CD4-positive, CD25-positive, alpha-beta regulatory T cell (primary cell): ENCODE results near the gene GAL3ST1. TPM values are rescaled to one million over a fixed set of nuclear protein-coding genes. Genes with fewer than 3 reads are reported as not detected.
"Not testable (repeated sequence)": the region's sequence is repeated elsewhere in the genome, so short reads cannot be mapped to it uniquely, and the experiment has no call there.

Experiments used
- ATAC-seq, 2 donors: fragments of 150-1000 bp; cut with Tn5 transposase; one replicate each; pipeline ENCODE4 v1.10.0; 2021; ENCODE audit warnings: low read depth in 2 of 2, moderate number of reproducible peaks in 2 of 2, moderate library complexity in 1 of 2
- DNase-seq, 3 donors: peaks; one replicate each; pipeline versions ENCODE4 v3.0.0 to v3.0.0-alpha.2; 2012 to 2022; ENCODE audit warnings: mixed read lengths in 1 of 3
- H3K27ac ChIP-seq: one replicate; pipeline ENCODE4 v1.7.0; 2013; ENCODE audit warnings: mild to moderate bottlenecking, low read length; ENCODE audit not compliant: insufficient read depth, poor library complexity, severe bottlenecking
- H3K27me3 ChIP-seq: one replicate; pipeline ENCODE4 v1.7.0; 2013; ENCODE audit warnings: low read length; ENCODE audit not compliant: control insufficient read depth, insufficient read depth
- H3K36me3 ChIP-seq: one replicate; pipeline ENCODE4 v1.7.0; 2013; ENCODE audit warnings: mild to moderate bottlenecking, low read length, moderate library complexity; ENCODE audit not compliant: control insufficient read depth, insufficient read depth
- H3K4me1 ChIP-seq: 2 replicates; pipeline ENCODE4 v1.7.0; 2013; ENCODE audit warnings: mild to moderate bottlenecking, low read length; ENCODE audit not compliant: insufficient read depth, control insufficient read depth, poor library complexity, severe bottlenecking
- H3K4me3 ChIP-seq: one replicate; pipeline ENCODE4 v1.7.0; 2013; ENCODE audit warnings: low read depth, mild to moderate bottlenecking, low read length, moderate library complexity
- H3K9me3 ChIP-seq, 2 experiments: 1 replicate in 1 of 2; 2 replicates in 1 of 2; pipeline ENCODE4 v1.7.0; 2013; ENCODE audit warnings: low read length in 2 of 2, mild to moderate bottlenecking in 1 of 2, moderate library complexity in 1 of 2; ENCODE audit not compliant: control insufficient read depth in 2 of 2
- H3K27ac Mint-ChIP-seq, 3 donors: one replicate each; pipeline ENCODE4 v1.8.0; 2020 to 2022; ENCODE audit warnings: mild to moderate bottlenecking in 3 of 3, mixed read lengths in 3 of 3, moderate library complexity in 2 of 3
- H3K27me3 Mint-ChIP-seq: one replicate; pipeline ENCODE4 v1.8.0; 2022; ENCODE audit warnings: mild to moderate bottlenecking, mixed read lengths
- H3K36me3 Mint-ChIP-seq: one replicate; pipeline ENCODE4 v1.8.0; 2020; ENCODE audit warnings: mixed read lengths
- H3K4me1 Mint-ChIP-seq, 4 donors: one replicate each; pipeline ENCODE4 v1.8.0; 2020 to 2022; ENCODE audit warnings: mixed read lengths in 4 of 4, mild to moderate bottlenecking in 1 of 4
- H3K4me3 Mint-ChIP-seq, 4 donors: one replicate each; pipeline ENCODE4 v1.8.0; 2020 to 2022; ENCODE audit warnings: mild to moderate bottlenecking in 4 of 4, mixed read lengths in 4 of 4, moderate library complexity in 3 of 4
- H3K9me3 Mint-ChIP-seq, 7 donors: one replicate each; pipeline ENCODE4 v1.8.0; 2020 to 2022; ENCODE audit warnings: mixed read lengths in 7 of 7, mild to moderate bottlenecking in 3 of 7, moderate library complexity in 2 of 7
- polyA plus RNA-seq, 4 donors: library from polyadenylated mRNA; unstranded; fragments of 300-500 nt; fragmentation: Illumina TruSeq; gene quantifications; one replicate each; pipeline ENCODE4 v1.2.3, GENCODE V29; 2021
- total RNA-seq: library from RNA; stranded (reverse); gene quantifications from one replicate; pipeline ENCODE4 v1.2.3, GENCODE V29; 2022

The GAL3ST1 gene
- total and polyA plus RNA-seq, 5 donors from 2014 or later, result 0.44 to 0.49 TPM; not detected in 3

DNA sequence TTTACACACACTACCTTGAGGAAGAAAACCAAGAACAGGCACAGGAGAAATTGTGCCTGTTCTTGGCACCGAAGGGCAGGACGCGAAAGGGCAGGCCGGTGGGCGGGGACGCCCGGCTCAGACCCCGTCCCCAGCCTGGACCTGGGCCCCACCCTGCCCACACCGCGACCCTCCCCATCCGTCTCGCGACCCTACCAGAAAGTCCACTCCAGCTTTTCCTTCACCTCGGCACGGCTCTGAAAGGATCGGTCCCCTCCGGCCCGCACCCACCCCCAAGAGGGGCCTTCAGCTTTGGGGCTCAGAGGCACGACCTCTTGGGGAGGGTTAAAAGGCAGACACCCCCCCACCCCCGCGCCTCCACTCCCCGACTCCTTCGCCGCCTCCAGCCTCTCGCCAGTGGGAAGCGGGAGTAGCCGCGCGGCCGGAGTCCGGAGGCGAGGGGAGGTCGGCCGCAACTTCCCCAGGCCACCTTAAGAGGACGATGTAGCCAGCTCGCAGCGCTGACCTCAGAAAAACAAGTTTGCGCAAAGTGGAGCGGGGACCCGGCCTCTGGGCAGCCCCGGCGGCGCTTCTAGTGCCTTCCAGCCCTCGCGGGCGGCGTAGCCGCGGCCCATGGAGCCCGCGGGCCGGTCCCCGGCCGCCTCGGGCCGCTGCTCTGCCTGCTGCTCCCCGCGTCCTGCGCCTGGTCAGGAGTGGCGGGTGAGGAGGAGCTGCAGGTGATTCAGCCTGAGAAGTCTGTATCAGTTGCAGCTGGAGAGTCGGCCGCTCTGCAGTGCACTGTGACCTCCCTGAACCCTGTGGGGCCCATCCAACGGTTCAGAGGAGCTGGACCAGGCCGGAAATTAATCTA, 32.3 kb downstream of the GAL3ST1 start:
- H3K27ac ChIP-seq, result no peak overlapping the region
- H3K4me1 ChIP-seq, result peaks cover 4% of the 10 kb centered on the region
- no peak for ATAC-seq
- peaks cover 0 to 7% (median 5%) of the 10 kb centered on the region in 4 donors for H3K4me1 Mint-ChIP-seq
- H3K4me3 Mint-ChIP-seq, result peak overlapping the region in 1 of 4 donors; percentile 39
- H3K9me3 ChIP-seq, result no peaks in the 10 kb centered on the region
- no peaks in the 10 kb centered on the region for H3K36me3 ChIP-seq
- H3K27me3 Mint-ChIP-seq, result peaks cover 50% of the 10 kb centered on the region
- peaks cover 0 to 2% (median 0%) of the 10 kb centered on the region in 7 donors for H3K9me3 Mint-ChIP-seq
- no peak overlapping the region for H3K27ac Mint-ChIP-seq
- no peak for DNase-seq
- H3K27me3 ChIP-seq, result peaks cover 10% of the 10 kb centered on the region
- no peaks in the 10 kb centered on the region for H3K36me3 Mint-ChIP-seq
- H3K4me3 ChIP-seq, result no peak overlapping the region

DNA sequence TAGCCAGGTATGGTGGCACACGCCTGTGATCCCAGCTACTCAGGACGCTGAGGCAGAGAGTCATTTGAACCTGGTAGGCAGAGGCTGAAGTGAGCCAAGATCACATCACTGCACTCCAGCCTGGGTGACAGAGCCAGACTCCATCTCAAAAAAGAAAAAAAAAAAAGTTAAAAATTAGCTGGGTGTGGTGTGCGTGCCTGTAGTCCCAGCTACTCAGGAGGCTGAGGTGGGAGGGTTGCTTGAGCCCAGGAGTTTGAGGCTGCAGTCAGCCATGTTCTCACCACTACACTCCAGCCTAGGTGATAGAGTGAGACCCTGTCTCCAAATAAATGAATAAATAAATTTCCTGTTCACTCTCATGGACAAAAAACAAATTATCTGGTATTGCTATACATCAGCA, 33.0 kb downstream of the GAL3ST1 start:
- ATAC-seq, H3K27ac Mint-ChIP-seq, H3K27me3 ChIP-seq, H3K4me1 Mint-ChIP-seq, H3K9me3 ChIP-seq, H3K4me1 ChIP-seq, DNase-seq, H3K36me3 Mint-ChIP-seq, H3K9me3 Mint-ChIP-seq, H3K27ac ChIP-seq, H3K4me3 ChIP-seq, H3K36me3 ChIP-seq: not testable (repeated sequence)
- peak overlapping the region in 1 of 4 donors; percentile 39 for H3K4me3 Mint-ChIP-seq
- peaks cover 50% of the 10 kb centered on the region for H3K27me3 Mint-ChIP-seq

DNA sequence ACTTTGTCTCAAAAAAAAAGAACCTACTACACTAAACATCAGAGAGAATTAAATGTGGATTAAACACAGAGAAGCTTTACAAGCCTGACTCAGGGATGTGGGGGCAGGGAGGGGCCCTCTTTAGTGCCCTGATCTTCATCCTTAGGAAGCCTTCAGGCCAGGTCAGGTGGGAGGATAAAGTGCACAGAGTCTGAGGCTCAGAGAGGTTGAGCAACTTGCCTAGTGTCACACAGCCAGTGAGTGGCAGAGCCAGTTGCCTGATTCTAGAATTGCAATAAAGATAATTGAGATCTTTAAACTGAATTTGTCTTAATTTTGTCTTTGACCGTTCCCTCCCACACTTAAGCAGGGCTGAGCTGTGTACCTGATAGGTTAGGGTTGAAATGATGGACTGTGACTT, 35.1 kb downstream of the GAL3ST1 start:
- Histone ChIP-seq H3K9me3 (no peaks in the 10 kb centered on the region), H3K4me1 (peaks cover 4% of the 10 kb centered on the region), H3K27me3 (peaks cover 10% of the 10 kb centered on the region), H3K4me3 (no peak overlapping the region), H3K27ac (no peak overlapping the region), H3K36me3 (no peaks in the 10 kb centered on the region)
- Mint-ChIP-seq H3K4me1 (peaks cover 0 to 7% (median 6%) of the 10 kb centered on the region in 4 donors), H3K9me3 (peaks cover 0 to 2% (median 0%) of the 10 kb centered on the region in 7 donors), H3K36me3 (no peaks in the 10 kb centered on the region), H3K27me3 (peaks cover 36% of the 10 kb centered on the region), H3K4me3 (no peak overlapping the region), H3K27ac (no peak overlapping the region)
- DNase-seq (no peak), ATAC-seq (no peak)

DNA sequence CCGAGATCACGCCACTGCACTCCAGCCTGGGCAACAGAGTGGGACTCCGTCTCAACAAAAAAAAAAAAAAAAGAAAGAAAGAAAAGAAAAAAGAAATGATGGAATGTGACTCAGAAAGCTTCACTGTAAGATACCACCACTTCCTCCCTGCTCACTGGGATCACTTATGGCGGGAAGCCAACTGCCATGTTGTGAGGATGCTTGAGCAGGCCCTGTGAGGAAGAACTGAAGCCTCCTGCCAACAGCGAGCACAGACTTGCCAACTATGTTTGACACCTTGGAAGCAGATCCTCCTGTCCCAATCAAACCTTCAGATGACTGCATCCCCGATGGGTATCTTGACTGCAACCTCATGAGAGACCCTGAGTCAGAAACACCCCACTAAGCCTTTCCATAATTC, 36.2 kb downstream of the GAL3ST1 start:
- H3K27me3 Mint-ChIP-seq, result peaks cover 32% of the 10 kb centered on the region
- H3K4me3 Mint-ChIP-seq, result no peak overlapping the region

DNA sequence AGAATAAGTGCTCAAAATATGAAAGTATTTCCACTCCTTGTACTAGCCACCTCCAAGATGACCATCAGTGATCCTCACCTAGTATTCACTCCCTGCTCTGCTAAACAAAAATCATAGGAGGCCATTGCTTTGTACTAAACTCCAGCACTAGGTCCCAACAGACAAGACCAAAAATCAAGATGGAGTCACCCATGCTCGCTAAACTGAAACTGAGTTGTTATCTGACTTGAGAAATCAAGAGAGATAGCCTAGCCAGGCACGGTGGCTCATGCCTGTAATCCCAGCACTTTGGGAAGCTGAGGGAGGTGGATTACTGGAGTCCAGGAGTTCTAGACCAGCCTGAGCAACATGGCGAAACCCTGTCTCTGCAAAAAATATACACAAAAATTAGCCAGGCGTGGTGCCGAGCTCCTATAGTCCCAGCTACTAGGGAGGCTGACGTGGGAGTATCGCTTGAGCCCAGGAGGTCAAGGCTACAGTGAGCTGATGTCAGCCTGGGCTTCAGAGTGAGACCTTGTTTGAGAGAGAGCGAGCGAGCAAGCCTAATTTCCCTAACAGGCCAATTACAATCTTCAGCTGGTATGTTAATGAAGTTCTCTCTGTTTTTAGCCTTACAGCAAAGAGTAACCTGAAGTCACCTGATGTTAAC, 37.3 kb downstream of the GAL3ST1 start:
- H3K27me3 ChIP-seq, result peaks cover 5% of the 10 kb centered on the region
- H3K9me3 Mint-ChIP-seq, result peaks cover 0 to 2% (median 0%) of the 10 kb centered on the region in 7 donors
- ATAC-seq (no peak), DNase-seq (no peak)
- no peak overlapping the region for H3K4me3 ChIP-seq
- peaks cover 0 to 7% (median 2%) of the 10 kb centered on the region in 4 donors for H3K4me1 Mint-ChIP-seq
- H3K4me3 Mint-ChIP-seq, result no peak overlapping the region
- H3K36me3 Mint-ChIP-seq, result no peaks in the 10 kb centered on the region
- no peak overlapping the region for H3K27ac ChIP-seq
- H3K9me3 ChIP-seq, result no peaks in the 10 kb centered on the region
- H3K4me1 ChIP-seq, result no peaks in the 10 kb centered on the region
- peak overlapping the region in 1 of 3 donors; percentile 53 for H3K27ac Mint-ChIP-seq
- H3K36me3 ChIP-seq, result no peaks in the 10 kb centered on the region
- peaks cover 25% of the 10 kb centered on the region for H3K27me3 Mint-ChIP-seq

More for the DNA sequence above, 36.2 kb downstream of the GAL3ST1 start:
- Histone ChIP-seq H3K27me3 (peaks cover 7% of the 10 kb centered on the region), H3K36me3 (no peaks in the 10 kb centered on the region), H3K4me1 (peaks cover 4% of the 10 kb centered on the region), H3K9me3 (no peaks in the 10 kb centered on the region), H3K27ac (no peak overlapping the region), H3K4me3 (no peak overlapping the region)
- no peak overlapping the region for H3K27ac Mint-ChIP-seq
- ATAC-seq (no peak), DNase-seq (no peak)
- H3K36me3 Mint-ChIP-seq, result no peaks in the 10 kb centered on the region
- H3K9me3 Mint-ChIP-seq, result peaks cover 0 to 2% (median 0%) of the 10 kb centered on the region in 7 donors
- peaks cover 0 to 7% (median 4%) of the 10 kb centered on the region in 4 donors for H3K4me1 Mint-ChIP-seq

DNA sequence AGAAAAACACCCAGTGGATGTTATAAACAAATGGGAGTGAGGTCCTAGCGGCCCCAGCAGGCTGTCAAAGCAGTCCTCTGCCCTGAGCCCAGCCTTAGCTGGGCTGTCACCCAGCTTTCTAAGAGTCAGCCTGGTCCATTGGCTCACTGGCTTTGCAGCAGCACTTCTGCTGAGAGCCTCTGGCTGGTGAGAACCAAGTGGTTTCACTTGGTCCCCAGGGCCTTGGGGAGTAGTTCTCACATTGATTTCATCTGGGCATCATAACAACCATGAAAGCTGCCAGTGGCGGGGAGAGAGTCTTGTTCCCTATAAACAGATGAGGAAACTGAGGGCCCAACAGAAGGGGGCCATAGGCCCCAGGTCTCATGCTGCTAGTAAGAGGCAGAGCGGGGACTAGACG, 39.3 kb downstream of the GAL3ST1 start:
- ATAC-seq (no peak), DNase-seq (no peak)
- Histone ChIP-seq H3K27ac (no peak overlapping the region), H3K27me3 (no peaks in the 10 kb centered on the region), H3K4me3 (no peak overlapping the region), H3K9me3 (no peaks in the 10 kb centered on the region), H3K4me1 (no peaks in the 10 kb centered on the region), H3K36me3 (no peaks in the 10 kb centered on the region)
- peaks cover 0 to 2% (median 0%) of the 10 kb centered on the region in 4 donors for H3K4me1 Mint-ChIP-seq
- no peak overlapping the region for H3K4me3 Mint-ChIP-seq
- no peaks in the 10 kb centered on the region for H3K36me3 Mint-ChIP-seq
- H3K9me3 Mint-ChIP-seq, result peaks cover 0 to 1% (median 0%) of the 10 kb centered on the region in 7 donors
- peaks cover 13% of the 10 kb centered on the region for H3K27me3 Mint-ChIP-seq
- no peak overlapping the region for H3K27ac Mint-ChIP-seq

DNA sequence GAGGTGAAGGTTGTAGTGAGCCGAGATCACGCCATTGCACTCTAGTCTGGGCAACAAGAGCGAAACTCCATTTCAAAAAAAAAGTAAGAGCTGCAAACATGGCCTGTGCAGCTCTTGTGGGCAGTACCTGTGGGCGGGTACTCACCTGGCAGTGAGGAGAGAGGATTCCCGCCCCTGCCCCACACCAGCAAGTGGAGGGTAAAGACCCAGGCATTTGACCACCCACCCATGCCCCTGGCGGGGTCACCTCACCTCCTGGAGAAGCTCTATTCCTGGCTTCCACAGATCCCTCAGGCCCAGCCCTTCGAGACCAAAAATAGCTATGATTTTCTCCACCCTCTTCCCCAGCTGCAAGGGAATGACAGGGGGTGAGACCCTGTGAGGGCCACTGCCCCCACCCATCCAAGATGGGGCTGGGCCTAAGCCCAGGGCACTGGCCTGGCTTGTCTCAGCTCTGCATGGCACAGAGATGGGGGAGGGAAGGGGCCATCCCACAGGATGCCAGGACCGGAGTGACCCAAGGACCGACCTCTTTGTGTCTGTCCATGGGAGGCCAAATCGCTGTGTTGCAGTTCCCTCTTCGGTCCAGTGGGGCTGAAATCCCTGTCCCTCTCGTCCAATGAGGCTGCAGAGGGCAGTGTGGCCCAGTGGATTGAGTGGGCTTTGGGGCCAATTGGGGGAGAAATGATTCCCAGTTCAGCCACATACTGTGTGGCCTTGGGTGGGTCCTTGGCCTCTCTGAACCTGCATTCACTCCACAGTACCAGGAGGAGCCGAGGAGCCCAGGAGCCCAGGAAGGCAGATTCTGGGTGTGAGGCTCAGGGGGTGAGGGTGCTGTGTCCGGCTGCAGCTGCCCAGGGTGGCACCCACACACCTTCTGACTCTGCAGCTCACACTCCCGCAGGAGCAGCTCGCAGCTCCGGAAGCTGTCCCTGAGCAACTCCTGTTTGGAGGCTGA, 42.5 kb downstream of the GAL3ST1 start:
- Mint-ChIP-seq H3K36me3 (no peaks in the 10 kb centered on the region), H3K4me3 (no peak overlapping the region), H3K27ac (no peak overlapping the region), H3K4me1 (peaks cover 0 to 2% (median 0%) of the 10 kb centered on the region in 4 donors), H3K27me3 (no peaks in the 10 kb centered on the region), H3K9me3 (peaks cover 0 to 1% (median 0%) of the 10 kb centered on the region in 7 donors)
- Histone ChIP-seq H3K36me3 (no peaks in the 10 kb centered on the region), H3K27ac (no peak overlapping the region), H3K27me3 (no peaks in the 10 kb centered on the region), H3K4me1 (no peaks in the 10 kb centered on the region), H3K9me3 (no peaks in the 10 kb centered on the region), H3K4me3 (no peak overlapping the region)
- DNase-seq, result no peak
- ATAC-seq, result no peak
